Hepatocyte (in vitro differentiated cells): Measurements from ENCODE around the gene ROR2.

Source experiments
- CTCF ChIP-seq: fragments of 200-600 bp; sonication (generic); IDR thresholded peaks from 2 replicates; pipeline ENCODE4 v1.5.1; 2016; ENCODE audit warnings: antibody characterized with exemption, mild to moderate bottlenecking; ENCODE audit not compliant: poor library complexity
- EZH2 ChIP-seq: fragments of 200-600 bp; sonication (generic); IDR thresholded peaks from 2 replicates; pipeline ENCODE4 v1.6.1; 2016; ENCODE audit warnings: antibody characterized with exemption, mild to moderate bottlenecking, borderline replicate concordance
- EZH2phosphoT487 ChIP-seq: fragments of 200-600 bp; sonication (generic); IDR thresholded peaks from one replicate; pipeline ENCODE4 v1.6.1; 2018; ENCODE audit warnings: antibody characterized with exemption, mild to moderate bottlenecking, low read depth, moderate library complexity; ENCODE audit not compliant: unreplicated experiment, severe bottlenecking

DNA sequence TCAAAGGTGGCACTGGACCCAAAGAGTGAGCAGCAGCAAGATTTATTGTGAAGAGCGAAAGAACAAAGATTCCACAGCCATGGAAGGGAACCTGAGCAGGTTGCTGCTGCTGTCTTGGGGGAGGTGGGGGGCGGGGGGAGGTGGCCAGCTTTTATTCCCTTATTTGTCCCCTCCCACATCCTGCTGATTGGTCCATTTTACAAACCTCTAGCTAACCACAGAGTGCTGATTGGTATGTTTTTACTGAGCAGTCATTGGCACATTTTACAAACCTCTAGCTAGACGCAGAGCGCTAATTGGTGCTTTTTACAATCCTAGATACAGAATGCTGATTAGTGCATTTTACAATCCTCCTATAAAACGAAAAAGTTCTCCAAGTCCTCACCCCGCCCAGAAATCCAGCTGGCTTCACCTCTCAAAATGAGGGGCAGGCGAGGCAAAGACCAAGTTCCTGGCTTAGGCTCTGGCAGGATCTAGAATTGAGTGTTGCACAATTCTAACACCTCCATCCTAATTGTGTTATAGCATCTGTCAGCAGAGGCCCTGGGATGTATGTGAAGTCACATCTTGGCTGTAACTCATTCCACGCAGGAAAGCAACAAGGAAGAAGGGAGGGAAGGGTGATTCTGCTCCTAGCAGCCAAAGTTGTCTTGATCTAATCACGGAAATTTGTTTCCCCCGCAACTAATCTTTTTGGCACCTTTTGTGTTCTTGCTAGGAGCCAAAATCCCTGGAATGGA, 34.3 kb downstream of the ROR2 start:
- no peak for TF ChIP-seq CTCF
- TF ChIP-seq EZH2phosphoT487 = no peak
- TF ChIP-seq EZH2 = no peak
